PC-3 (cell line): ENCODE data around the gene RFT1. TPM values are rescaled to one million over a fixed set of nuclear protein-coding genes. Genes with fewer than 3 reads are reported as not detected.

ENCODE experiments used
- ATAC-seq: fragments of 200-7000 bp; cut with Tn5 transposase; 2 replicates; pipeline ENCODE4 v1.9.1; 2020; ENCODE audit warnings: mild to moderate bottlenecking, moderate library complexity
- Bru-seq: library from RNA; stranded (reverse); fragments of 400-500 nt; gene quantifications from one replicate; lab custom pipeline; 2021; lab: Mats Ljungman, UMichigan
- BruChase-seq, 2 experiments: library from RNA; stranded (reverse); fragments of 400-500 nt; gene quantifications; one replicate each; lab custom pipeline; 2021; lab: Mats Ljungman, UMichigan
- BruUV-seq: library from RNA; stranded (reverse); fragments of 400-500 nt; replicated peaks from 2 replicates; lab custom pipeline; 2021; lab: Mats Ljungman, UMichigan
- CTCF ChIA-PET: fragments of 300-600 bp; sonication (Branson Sonifier 250); formaldehyde crosslinking; loops from one replicate; lab custom pipeline; 2022; ENCODE audit warnings: antibody characterized with exemption; lab: Charles Lee
- POLR2A ChIA-PET: fragments of 300-600 bp; sonication (Branson Sonifier 250); formaldehyde crosslinking; loops from one replicate; lab custom pipeline; 2022; ENCODE audit warnings: antibody characterized with exemption; ENCODE audit not compliant: unreplicated experiment; lab: Charles Lee
- DNase-seq: peaks from one replicate; pipeline ENCODE4 v3.0.0-alpha.2; 2015
- H2AFZ ChIP-seq: fragments of 300-600 bp; sonication (generic); 2 replicates; pipeline ENCODE4 v1.6.0; 2016; ENCODE audit warnings: antibody characterized with exemption, low read length
- H3F3A ChIP-seq: fragments of 300-600 bp; sonication (generic); one replicate; pipeline ENCODE4 v1.6.0; 2017; ENCODE audit warnings: antibody characterized with exemption, low read length, control low read depth, mild to moderate bottlenecking; ENCODE audit not compliant: unreplicated experiment
- H3K27ac ChIP-seq: fragments of 300-600 bp; sonication (generic); 2 replicates; pipeline ENCODE4 v1.5.1; 2016; ENCODE audit warnings: mild to moderate bottlenecking, low read length
- H3K27me3 ChIP-seq: fragments of 300-600 bp; sonication (generic); 2 replicates; pipeline ENCODE4 v1.6.1; 2016; ENCODE audit warnings: low read length, mixed read lengths
- H3K36me3 ChIP-seq: fragments of 300-600 bp; sonication (generic); 2 replicates; pipeline ENCODE4 v1.6.1; 2016; ENCODE audit warnings: low read depth, mixed run types, low read length, mixed read lengths
- H3K4me1 ChIP-seq: fragments of 300-600 bp; sonication (generic); 2 replicates; pipeline ENCODE4 v1.5.1; 2016; ENCODE audit warnings: low read length; ENCODE audit not compliant: insufficient read depth
- H3K4me2 ChIP-seq: fragments of 300-600 bp; sonication (generic); 2 replicates; pipeline ENCODE4 v1.6.0; 2016; ENCODE audit warnings: low read length
- H3K4me3 ChIP-seq: fragments of 300-600 bp; sonication (generic); 2 replicates; pipeline ENCODE4 v1.5.1; 2016; ENCODE audit warnings: mild to moderate bottlenecking, low read length, mixed read lengths
- H3K79me2 ChIP-seq: fragments of 300-600 bp; sonication (generic); 2 replicates; pipeline ENCODE4 v1.6.1; 2017; ENCODE audit warnings: low read length, mixed read lengths
- H3K9ac ChIP-seq: fragments of 300-600 bp; sonication (generic); 2 replicates; pipeline ENCODE4 v1.6.0; 2016; ENCODE audit warnings: mild to moderate bottlenecking, low read length
- H3K9me2 ChIP-seq: fragments of 300-600 bp; sonication (generic); replicated peaks from 2 replicates; pipeline ENCODE4 v1.6.1; 2016; ENCODE audit warnings: mixed run types, low read length, mixed read lengths
- H3K9me3 ChIP-seq: fragments of 300-600 bp; sonication (generic); 2 replicates; pipeline ENCODE4 v1.6.1; 2016; ENCODE audit warnings: low read length, mixed read lengths
- H4K20me1 ChIP-seq: fragments of 300-600 bp; sonication (generic); 2 replicates; pipeline ENCODE4 v1.6.1; 2016; ENCODE audit warnings: low read length, mixed read lengths
- CTCF ChIP-seq: fragments of 300-600 bp; sonication (generic); conservative IDR thresholded peaks from 2 replicates; pipeline ENCODE4 v1.5.1; 2017; ENCODE audit warnings: antibody characterized with exemption, low read depth, mild to moderate bottlenecking, low read length
- EZH2 ChIP-seq: fragments of 300-600 bp; sonication (generic); IDR thresholded peaks from one replicate; pipeline ENCODE4 v1.6.1; 2017; ENCODE audit warnings: antibody characterized with exemption, mild to moderate bottlenecking, low read length; ENCODE audit not compliant: unreplicated experiment
- EZH2phosphoT487 ChIP-seq: fragments of 300-600 bp; sonication (generic); IDR thresholded peaks from 2 replicates; pipeline ENCODE4 v1.6.1; 2018; ENCODE audit warnings: mild to moderate bottlenecking, antibody characterized with exemption, low read length, borderline replicate concordance
- intact Hi-C: fragments of 100-400 bp; cut with micrococcal nuclease; formaldehyde crosslinking; loops from 2 replicates; pipeline ENCODE4 v1.9.0; 2023
- long read RNA-seq: library from polyadenylated mRNA; unstranded; transcript quantifications from one replicate; pipeline ENCODE4 v2.0.0, GENCODE V29; 2021; ENCODE audit not compliant: unreplicated experiment
- total RNA-seq: library from RNA; depleted of rRNA; stranded (reverse); fragments of >200 nt; gene quantifications from 2 replicates; pipeline ENCODE4 v1.2.3, GENCODE V29; 2014; rRNA removed

RFT1 gene
- total RNA-seq (21.1 and 24.6 TPM in 2 replicates), Bru-seq, nascent RNA (percentile 75 among the genes with signal in this experiment), BruChase-seq, experiment 1, labeled RNA remaining after a 6-hour chase (percentile 69 among the genes with signal in this experiment), BruChase-seq, experiment 2, labeled RNA remaining after a 2-hour chase (percentile 67 among the genes with signal in this experiment)
- long read RNA-seq, full-length matches to known transcripts: 95 of 133 reads
- long read RNA-seq, partial matches to known transcripts: 8 of 133 reads
- long read RNA-seq, other reads (novel, unspliced or antisense): 30 of 133 reads

GRCh38 chr3:53130179-53131061 lies at the start of gene RFT1:
Gene RFT1 (minus strand): TSS chr3:53130435. CDS start chr3:53130400, 35 bp downstream.
- no peak for TF ChIP-seq EZH2
- TF ChIP-seq EZH2phosphoT487: no peak
- DNase-seq: peak; percentile 96
- peak within 1 kb of the TSS; percentile 100 for H2AFZ ChIP-seq
- ATAC-seq: peak; percentile 75
- no peaks in the 10 kb centered on the region for H3K27me3 ChIP-seq
- TSS peak; percentile 99 for BruUV-seq
- peaks cover 26% of the 10 kb centered on the region for H3K79me2 ChIP-seq
- no peaks in the 10 kb centered on the region for H3F3A ChIP-seq
- CTCF ChIA-PET: no interaction called here
- peak within 1 kb of the TSS; percentile 96 for H3K4me3 ChIP-seq
- no peaks in the 10 kb centered on the region for H4K20me1 ChIP-seq
- peak within 1 kb of the TSS; percentile 72 for H3K27ac ChIP-seq
- peak within 1 kb of the TSS; percentile 93 for H3K4me2 ChIP-seq
- H3K36me3 ChIP-seq: peaks cover 2% of the 10 kb centered on the region; the same call in 1 of the 2 replicates
- peak within 1 kb of the TSS; percentile 99 for H3K9ac ChIP-seq
- no peaks in the 10 kb centered on the region for H3K9me3 ChIP-seq
- no peaks in the 10 kb centered on the region for H3K9me2 ChIP-seq
- intact Hi-C loops: loop anchor here (1.0 kb wide), 2 partner anchors 16 to 30 kb away; no protein-coding TSS in a partner anchor
- POLR2A ChIA-PET: no interaction called here
- peaks cover 40% of the 10 kb centered on the region for H3K4me1 ChIP-seq

- TF ChIP-seq EZH2phosphoT487 (no peak), EZH2 (no peak), CTCF (no peak)
- ChIA-PET POLR2A (no interaction called here), CTCF (no interaction called here)
- Histone ChIP-seq H3K79me2 (no peaks in the 10 kb centered on the region), H3K4me3 (no peak overlapping the region), H3K36me3 (peaks cover 28% of the 10 kb centered on the region), H4K20me1 (0 out of 2 replicates have a peak, but pooled peaks cover 3% of the 10 kb centered on the region), H3K27me3 (no peaks in the 10 kb centered on the region), H3K9me3 (no peaks in the 10 kb centered on the region), H2AFZ (no peak overlapping the region), H3F3A (no peaks in the 10 kb centered on the region), H3K9me2 (no peaks in the 10 kb centered on the region), H3K4me2 (no peak overlapping the region), H3K4me1 (no peaks in the 10 kb centered on the region), H3K27ac (no peak overlapping the region), H3K9ac (no peak overlapping the region)
- ATAC-seq (no peak), DNase-seq (no peak)
- intact Hi-C loops: no loop called here
- BruUV-seq: no TSS peak
Observed at GRCh38 chr3:53179580-53179979, 49.3 kb upstream of the RFT1 start.

GRCh38 chr3:53178246-53178645 lies 48.0 kb upstream of the RFT1 start:
- H3K79me2 ChIP-seq: no peaks in the 10 kb centered on the region
- H2AFZ ChIP-seq: no peak overlapping the region
- peaks cover 11% of the 10 kb centered on the region; the same call in 1 of the 2 replicates for H4K20me1 ChIP-seq
- H3K9ac ChIP-seq: no peak overlapping the region
- DNase-seq (no peak), ATAC-seq (no peak)
- CTCF ChIA-PET: no interaction called here
- no peaks in the 10 kb centered on the region for H3K27me3 ChIP-seq
- H3K9me3 ChIP-seq: no peaks in the 10 kb centered on the region
- POLR2A ChIA-PET: interaction anchor here (0.6 kb wide), 1 partner anchor 152 kb away, joined by 5 read pairs; no protein-coding TSS in a partner anchor
- no peak overlapping the region for H3K4me2 ChIP-seq
- H3K9me2 ChIP-seq: no peaks in the 10 kb centered on the region
- no peaks in the 10 kb centered on the region for H3F3A ChIP-seq
- H3K36me3 ChIP-seq: peaks cover 24% of the 10 kb centered on the region
- intact Hi-C loops: no loop called here
- H3K4me1 ChIP-seq: no peaks in the 10 kb centered on the region
- BruUV-seq: no TSS peak
- H3K27ac ChIP-seq: no peak overlapping the region
- no peak overlapping the region for H3K4me3 ChIP-seq
- no peak for TF ChIP-seq CTCF
- TF ChIP-seq EZH2: no peak
- no peak for TF ChIP-seq EZH2phosphoT487
